Measurements from ENCODE around the gene CFAP97D2. TPM values are rescaled to one million over a fixed set of nuclear protein-coding genes. Genes with fewer than 3 reads are reported as not detected.
A peak's percentile ranks its signal among the peaks of the same experiment; 100 is the strongest.

CFAP97D2 gene
- total RNA-seq, 1 donor from 2014 or later, result not detected

GRCh38 chr13:114264886-114265611 lies 86.0 kb downstream of the CFAP97D2 start:
- DNase-seq (ENCODE audit: low read depth), result peak; percentile 85

GRCh38 chr13:114266241-114266640 lies 87.2 kb downstream of the CFAP97D2 start:
- DNase-seq (ENCODE audit: low read depth), result no peak

- peak; percentile 84 for DNase-seq (ENCODE audit: low read depth)
These were observed 89.6 kb downstream of the CFAP97D2 start for GRCh38 chr13:114268344-114269280.

- DNase-seq (ENCODE audit: low read depth), result no peak
These were observed 90.3 kb downstream of the CFAP97D2 start for GRCh38 chr13:114269281-114269770.

Small RNAs within 50 kb of the gene (microRNA-seq; reads per million reads assigned to microRNA genes)
- not detected for gene MIR548AR

Other genes with a start within 250 kb of the CFAP97D2 start
- gene C13orf46, start 205.2 kb upstream of the CFAP97D2 start, total RNA-seq, result not detected in 2 replicates
- 32.1 and 36.0 TPM in 2 replicates for gene RASA3, start 46.6 kb upstream of the CFAP97D2 start, total RNA-seq
- gene CDC16, start 55.6 kb downstream of the CFAP97D2 start, total RNA-seq, result 30.4 and 35.4 TPM in 2 replicates
- 49.2 and 56.0 TPM in 2 replicates for gene UPF3A, start 102.3 kb downstream of the CFAP97D2 start, total RNA-seq
- 12.5 and 16.5 TPM in 2 replicates for gene CHAMP1, start 135.2 kb downstream of the CFAP97D2 start, total RNA-seq

Measured in myocyte (in vitro differentiated cells).